KMS-11 (cell line): ENCODE measurements around the gene BFSP1.

Experiments
- H2AFZ ChIP-seq: fragments of 200-600 bp; sonication (generic); 2 replicates; pipeline ENCODE4 v1.6.1; 2016; ENCODE audit warnings: antibody characterized with exemption, mixed run types, low read depth
- H3K27ac ChIP-seq: fragments of 200-600 bp; sonication (generic); 2 replicates; pipeline ENCODE4 v1.6.1; 2016; ENCODE audit warnings: mild to moderate bottlenecking, mixed run types
- H3K27me3 ChIP-seq: fragments of 200-600 bp; sonication (generic); 2 replicates; pipeline ENCODE4 v1.6.1; 2017; ENCODE audit warnings: mild to moderate bottlenecking, low read depth, mixed run types, moderate library complexity; ENCODE audit not compliant: insufficient read depth
- H3K36me3 ChIP-seq: fragments of 200-600 bp; sonication (generic); 2 replicates; pipeline ENCODE4 v1.6.1; 2017; ENCODE audit warnings: mild to moderate bottlenecking, mixed run types; ENCODE audit not compliant: insufficient read depth
- H3K4me1 ChIP-seq: fragments of 200-600 bp; sonication (generic); 2 replicates; pipeline ENCODE4 v1.6.1; 2016; ENCODE audit warnings: mild to moderate bottlenecking, low read depth, mixed run types; ENCODE audit not compliant: poor library complexity, severe bottlenecking
- H3K4me2 ChIP-seq: fragments of 200-600 bp; sonication (generic); 2 replicates; pipeline ENCODE4 v1.7.0; 2016; ENCODE audit warnings: mild to moderate bottlenecking, mixed run types
- H3K4me3 ChIP-seq: fragments of 200-600 bp; sonication (generic); IDR thresholded peaks from 2 replicates; pipeline ENCODE4 v1.6.1; 2017; ENCODE audit warnings: low read depth, low read length, mixed read lengths; ENCODE audit not compliant: insufficient read depth
- H3K79me2 ChIP-seq: fragments of 200-600 bp; sonication (generic); 2 replicates; pipeline ENCODE4 v1.6.1; 2016; ENCODE audit warnings: low read depth, mixed run types; ENCODE audit not compliant: insufficient read depth
- H3K9ac ChIP-seq: fragments of 200-600 bp; sonication (generic); 2 replicates; pipeline ENCODE4 v1.6.1; 2016; ENCODE audit warnings: mild to moderate bottlenecking, mixed run types
- H4K20me1 ChIP-seq: fragments of 200-600 bp; sonication (generic); 2 replicates; pipeline ENCODE4 v1.6.1; 2016; ENCODE audit warnings: mild to moderate bottlenecking, mixed run types; ENCODE audit not compliant: insufficient read depth
- CTCF ChIP-seq: fragments of 200-600 bp; sonication (generic); conservative IDR thresholded peaks from 2 replicates; pipeline ENCODE4 v1.6.1; 2017; ENCODE audit warnings: low read depth, mild to moderate bottlenecking, antibody characterized with exemption, low read length, moderate library complexity, mixed read lengths

The BFSP1 gene

GRCh38 chr20:17468073-17468840, 62.9 kb downstream of the BFSP1 start:
- Histone ChIP-seq H3K27ac (no peak overlapping the region), H3K36me3 (no peaks in the 10 kb centered on the region), H4K20me1 (no peaks in the 10 kb centered on the region), H3K4me3 (no peak overlapping the region), H3K9ac (no peak overlapping the region), H3K4me1 (no peaks in the 10 kb centered on the region), H3K4me2 (no peak overlapping the region), H3K79me2 (no peaks in the 10 kb centered on the region), H2AFZ (no peak overlapping the region), H3K27me3 (no peaks in the 10 kb centered on the region)
- TF ChIP-seq CTCF: no peak

GRCh38 chr20:17467120-17467655, 64.0 kb downstream of the BFSP1 start:
- H3K9ac ChIP-seq: no peak overlapping the region
- H3K27ac ChIP-seq: no peak overlapping the region
- no peaks in the 10 kb centered on the region for H4K20me1 ChIP-seq
- no peak for TF ChIP-seq CTCF
- no peak overlapping the region for H3K4me2 ChIP-seq
- H3K79me2 ChIP-seq: no peaks in the 10 kb centered on the region
- H3K27me3 ChIP-seq: no peaks in the 10 kb centered on the region
- no peak overlapping the region for H2AFZ ChIP-seq
- H3K4me1 ChIP-seq: no peaks in the 10 kb centered on the region
- H3K36me3 ChIP-seq: no peaks in the 10 kb centered on the region
- H3K4me3 ChIP-seq: no peak overlapping the region

GRCh38 chr20:17466641-17467040, 64.5 kb downstream of the BFSP1 start:
- H3K4me2 ChIP-seq: no peak overlapping the region
- H3K9ac ChIP-seq: no peak overlapping the region
- H3K4me1 ChIP-seq: no peaks in the 10 kb centered on the region
- H3K36me3 ChIP-seq: no peaks in the 10 kb centered on the region
- H4K20me1 ChIP-seq: no peaks in the 10 kb centered on the region
- no peak overlapping the region for H3K27ac ChIP-seq
- H2AFZ ChIP-seq: no peak overlapping the region
- no peak overlapping the region for H3K4me3 ChIP-seq
- no peaks in the 10 kb centered on the region for H3K79me2 ChIP-seq
- no peak for TF ChIP-seq CTCF
- H3K27me3 ChIP-seq: no peaks in the 10 kb centered on the region

GRCh38 chr20:17465236-17465635, 65.9 kb downstream of the BFSP1 start:
- Histone ChIP-seq H3K4me3 (no peak overlapping the region), H3K27me3 (no peaks in the 10 kb centered on the region), H3K9ac (no peak overlapping the region), H3K27ac (no peak overlapping the region), H3K4me2 (no peak overlapping the region), H4K20me1 (no peaks in the 10 kb centered on the region), H3K4me1 (peaks cover 3% of the 10 kb centered on the region), H2AFZ (no peak overlapping the region), H3K36me3 (no peaks in the 10 kb centered on the region), H3K79me2 (no peaks in the 10 kb centered on the region)
- no peak for TF ChIP-seq CTCF
